OCI-LY3 (cell line): ENCODE data around the gene OTX1.

ENCODE experiments used
- CTCF ChIP-seq: fragments of 200-600, 300-600 bp; sonication (generic); IDR thresholded peaks from 2 replicates; pipeline ENCODE4 v1.5.1; 2014; ENCODE audit warnings: antibody characterized with exemption, low read length, low read depth
- EZH2phosphoT487 ChIP-seq: fragments of 200-600 bp; shearing (Covaris generic); IDR thresholded peaks from 2 replicates; pipeline ENCODE4 v1.6.1; 2018; ENCODE audit warnings: antibody characterized with exemption, mixed run types, low read depth

- TF ChIP-seq EZH2phosphoT487, result no peak
- no peak for TF ChIP-seq CTCF
Measured at GRCh38 chr2:63046552-63046951, 4.1 kb upstream of the OTX1 start.
